RCC 7860 (cell line): ENCODE results near the gene MINDY1.

ENCODE experiments used
- DNase-seq: peaks from one replicate; pipeline ENCODE4 v3.0.0-alpha.2; 2015; ENCODE audit warnings: low spot score
- FAIRE-seq: peaks from 2 replicates; lab custom pipeline; 2012; peaks lifted over from hg19 to GRCh38; lab: Jason Lieb, UNC

Gene MINDY1

DNA sequence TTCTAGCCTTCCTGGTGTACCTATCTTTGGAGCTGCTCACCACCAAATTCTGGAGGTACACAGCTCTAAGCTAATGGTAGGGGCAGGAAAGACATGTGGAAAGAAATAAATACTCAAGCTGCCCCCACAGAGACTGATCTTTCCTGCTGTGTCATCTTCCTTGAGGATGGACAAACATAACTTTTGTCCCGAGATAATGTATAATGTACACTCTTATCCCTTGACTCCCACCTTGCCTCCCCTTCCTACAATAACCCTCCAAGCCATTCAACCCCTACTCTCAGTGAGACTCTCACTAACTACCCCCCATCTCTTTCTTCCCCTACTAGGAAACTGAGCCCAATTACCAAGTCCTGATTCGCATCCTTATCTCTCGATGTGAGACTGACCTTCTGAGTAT is 12.5 kb downstream of the MINDY1 start:
- DNase-seq (no peak), FAIRE-seq (no peak)

DNA sequence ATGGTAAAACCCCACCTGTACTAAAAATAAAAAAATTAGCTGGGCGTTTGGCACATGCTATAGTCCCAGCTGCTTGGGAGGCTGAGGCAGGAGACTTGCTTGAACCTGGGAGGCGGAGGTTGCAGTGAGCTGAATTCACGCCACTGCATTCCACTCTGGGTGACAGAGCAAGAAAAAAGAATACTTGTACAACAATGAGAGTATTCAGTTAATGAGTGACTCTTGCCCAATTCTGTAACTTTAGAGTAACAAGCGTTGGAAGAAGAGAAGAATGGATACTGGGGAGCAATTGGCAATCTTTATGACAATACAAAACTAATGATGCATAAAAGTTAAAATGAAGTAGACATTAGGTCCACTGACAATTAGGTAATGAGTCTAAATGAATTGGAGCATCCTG is 14.1 kb downstream of the MINDY1 start:
- FAIRE-seq: no peak
- no peak for DNase-seq

DNA sequence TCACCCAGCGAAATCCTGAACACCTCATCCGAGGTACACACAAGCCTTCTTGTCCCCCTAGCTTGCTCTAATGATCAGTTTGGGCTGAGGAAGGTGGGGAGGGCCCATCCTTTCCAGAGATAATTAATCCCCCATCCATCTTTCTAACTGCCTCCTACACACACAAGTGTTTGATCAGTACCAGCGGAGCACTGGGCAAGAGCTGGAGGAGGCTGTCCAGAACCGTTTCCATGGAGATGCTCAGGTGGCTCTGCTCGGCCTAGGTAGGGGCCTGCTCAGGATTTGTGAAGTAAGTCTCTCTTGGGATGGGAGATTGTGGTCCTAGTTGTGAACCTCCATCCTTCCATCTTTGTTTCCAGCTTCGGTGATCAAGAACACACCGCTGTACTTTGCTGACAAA is 18.8 kb downstream of the MINDY1 start:
- no peak for DNase-seq
- no peak for FAIRE-seq

DNA sequence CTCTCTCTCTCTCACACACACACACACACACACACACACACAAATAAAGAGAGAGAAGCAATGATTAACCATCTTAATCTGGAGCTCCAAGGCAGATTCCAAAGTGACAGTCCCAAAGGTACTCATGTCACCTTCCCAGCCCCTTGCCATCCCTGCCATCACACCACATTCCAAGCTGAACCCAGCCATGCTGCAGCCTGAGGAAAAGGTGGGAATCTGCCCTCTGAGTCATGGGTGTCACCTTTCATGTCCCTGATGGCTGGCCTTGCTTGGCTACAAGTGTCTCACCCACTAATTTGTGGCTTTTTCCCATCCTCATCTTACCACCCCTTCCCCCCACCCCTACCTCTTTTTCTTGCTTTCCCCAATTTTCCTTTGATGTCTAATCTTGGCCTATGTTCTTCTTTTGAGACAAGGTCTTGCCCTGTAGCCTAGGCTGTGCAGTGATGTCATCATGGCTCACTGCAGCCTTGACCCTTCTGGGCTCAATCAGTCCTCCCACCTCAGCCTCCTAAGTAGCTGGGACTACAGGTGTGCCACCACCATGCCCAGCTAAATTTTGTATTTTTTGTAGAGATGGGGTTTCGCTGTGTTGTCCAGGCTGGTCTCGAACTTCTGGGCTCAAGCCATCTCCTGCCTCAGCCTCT is 21.4 kb downstream of the MINDY1 start:
- no peak for FAIRE-seq
- DNase-seq: no peak

DNA sequence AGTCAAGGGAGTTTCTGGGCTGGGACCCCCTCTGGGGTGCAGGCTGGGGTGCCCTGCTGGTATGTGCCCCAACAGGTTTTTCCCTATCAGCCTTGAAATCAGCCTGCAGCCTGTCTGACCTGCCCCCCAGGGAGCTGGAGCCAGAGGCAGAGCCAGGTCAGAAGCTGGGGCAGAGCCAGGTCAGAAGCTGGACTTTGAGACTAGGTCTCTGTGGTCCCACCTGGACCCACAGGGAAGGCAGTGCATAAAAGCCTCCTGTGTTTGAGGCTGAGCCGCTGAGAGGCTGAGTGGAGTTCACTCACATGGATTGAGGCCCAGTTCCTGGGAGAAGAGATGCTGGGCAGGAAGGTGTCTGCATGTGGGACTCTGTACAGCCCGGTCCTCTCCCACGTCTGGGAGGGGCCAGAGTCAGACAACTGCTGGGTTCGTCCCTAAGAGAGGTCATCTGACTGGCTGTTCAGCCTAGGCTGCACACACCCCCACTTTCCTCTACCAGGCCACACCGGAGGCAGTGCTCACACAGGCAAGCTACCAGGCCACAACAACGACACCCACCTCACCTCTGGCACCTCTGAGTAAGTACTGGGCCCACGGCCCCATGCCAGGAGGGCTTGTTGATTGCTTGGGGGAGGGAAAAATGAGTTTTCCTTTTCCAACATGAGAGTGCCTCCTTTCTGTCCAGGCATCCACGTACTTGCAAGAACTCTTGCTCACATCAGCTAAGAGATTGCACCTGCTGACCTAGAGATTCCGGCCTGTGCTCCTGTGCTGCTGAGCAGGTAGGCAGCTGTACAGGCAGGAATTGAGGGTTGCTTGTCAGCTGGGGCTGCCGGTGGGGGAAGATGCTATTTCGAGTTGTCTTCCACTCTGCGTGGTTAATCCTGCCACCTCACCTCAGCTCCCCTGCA is 24.6 kb downstream of the MINDY1 start, which contains the start of gene ANXA9:
TSS of gene ANXA9 (plus strand) at position 488 of the 908 bp plus-strand sequence. CDS start 814 bp downstream, outside the sequence.
- FAIRE-seq (no peak), DNase-seq (peak; percentile 31)

DNA sequence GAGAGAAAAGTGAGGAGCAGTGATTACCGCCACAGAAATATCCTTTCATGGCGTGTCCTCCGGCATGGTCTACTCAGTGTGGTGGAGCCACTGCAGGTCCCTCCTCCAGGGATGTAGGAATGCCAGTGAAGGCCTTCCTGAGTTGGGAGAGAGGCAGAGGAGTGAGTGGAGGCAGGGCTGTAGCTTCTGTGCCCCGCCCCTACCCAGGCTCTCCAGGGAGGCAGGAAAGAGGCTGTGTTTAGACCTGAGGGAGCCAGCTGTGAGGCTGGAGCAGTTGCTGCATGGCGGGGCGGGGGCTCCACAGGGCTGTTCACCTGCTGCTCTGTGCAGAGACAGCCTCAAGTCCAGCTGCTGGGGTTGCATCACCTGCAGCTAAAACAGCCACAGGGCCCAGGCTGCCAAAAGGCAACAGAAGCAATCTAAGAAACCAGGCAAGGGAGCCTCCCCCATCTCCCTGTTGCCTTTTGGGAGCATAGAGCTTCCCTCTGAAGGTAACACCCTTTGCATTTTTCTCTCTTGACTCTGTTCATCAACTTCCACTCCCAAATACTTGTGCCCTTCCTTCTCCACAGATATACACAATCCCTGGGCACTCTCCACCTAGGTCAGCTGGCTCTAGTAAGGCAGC is 25.4 kb downstream of the MINDY1 start:
- FAIRE-seq: no peak
- DNase-seq: no peak

DNA sequence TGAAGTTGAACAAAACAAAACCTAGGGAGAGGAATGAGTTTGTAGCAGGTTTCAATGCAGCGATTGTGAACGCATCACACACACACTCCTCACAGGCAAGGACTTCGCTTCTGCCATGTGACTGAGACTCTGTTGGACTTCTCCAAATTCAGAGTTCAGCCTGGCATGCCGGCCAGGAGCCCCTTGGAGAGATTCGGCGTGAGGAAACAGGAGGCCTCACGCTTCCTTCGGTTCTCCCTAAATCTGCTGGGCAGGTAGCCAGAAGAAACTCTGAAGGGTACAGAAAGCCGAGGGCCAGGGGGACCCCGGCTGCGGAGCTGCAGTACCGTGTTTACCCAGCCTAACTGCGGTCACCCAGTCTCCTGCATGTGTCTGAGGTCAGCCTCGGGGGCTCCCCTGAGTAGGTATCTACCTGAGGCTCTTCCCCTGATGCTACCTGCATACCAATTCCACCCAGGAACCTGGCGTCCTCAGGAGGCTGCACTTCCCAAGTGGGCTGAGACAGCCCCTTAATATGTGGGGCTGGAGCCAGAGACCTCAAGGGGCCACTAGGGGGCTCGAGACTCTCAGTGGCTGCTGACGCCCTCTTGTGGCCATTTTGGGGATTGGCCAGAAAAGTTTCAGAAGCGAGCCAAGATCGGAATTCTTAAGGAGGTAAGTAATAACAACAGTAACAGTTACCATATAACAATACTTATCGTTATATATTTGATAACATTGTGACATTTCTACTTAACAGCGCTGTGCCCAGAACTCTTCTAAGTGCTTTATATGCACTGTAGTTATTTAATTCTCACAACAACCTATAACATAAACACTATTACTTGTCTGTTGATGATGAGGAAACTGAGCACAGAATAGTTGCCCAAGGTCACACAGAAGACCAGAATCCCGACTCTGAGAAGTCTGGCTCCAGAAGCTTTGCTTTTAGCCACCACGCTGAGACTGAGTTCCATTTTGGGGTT is 27.3 kb downstream of the MINDY1 start:
- DNase-seq (peak; percentile 73), FAIRE-seq (peak; percentile 75)

DNA sequence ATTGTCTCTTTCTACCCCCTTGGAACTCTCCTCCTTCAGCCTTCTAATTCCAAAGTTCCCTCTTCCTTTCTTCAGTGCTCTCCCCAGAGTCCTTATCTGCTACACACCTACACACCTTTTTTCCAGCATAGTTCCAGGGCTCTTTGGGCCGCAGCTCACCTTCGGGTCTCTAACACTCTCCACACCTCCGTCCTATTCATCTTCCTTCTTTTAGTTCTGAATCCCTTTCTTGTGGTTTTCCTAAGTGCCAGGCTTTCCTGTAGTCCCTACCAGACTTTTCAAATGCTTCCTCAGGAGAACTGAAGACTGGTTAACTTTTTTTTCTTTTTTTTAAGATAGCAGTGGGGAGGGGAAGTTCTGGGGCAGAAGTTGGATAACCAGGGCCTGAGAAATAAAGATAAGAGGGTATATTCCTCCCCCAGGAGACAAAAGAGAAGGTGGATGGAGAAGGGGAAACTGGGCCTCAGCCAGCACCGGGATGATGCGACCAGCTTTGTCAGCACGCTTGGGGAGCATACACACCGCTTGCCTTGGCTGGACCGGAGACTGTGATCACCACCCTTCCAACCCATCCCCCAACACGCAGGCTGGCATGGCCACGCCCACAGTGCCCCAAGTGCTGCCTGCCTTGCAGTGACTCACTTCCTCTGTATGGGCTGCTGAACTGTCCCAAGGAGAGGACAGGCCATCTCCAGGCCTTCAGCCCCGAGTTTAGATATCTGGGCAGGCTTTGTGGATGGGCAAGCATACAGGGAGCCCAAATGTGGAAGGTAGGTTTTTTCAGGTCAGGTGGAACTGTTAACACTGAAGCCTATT is 29.6 kb downstream of the MINDY1 start:
- DNase-seq (peak; percentile 90), FAIRE-seq (peak; percentile 81)

DNA sequence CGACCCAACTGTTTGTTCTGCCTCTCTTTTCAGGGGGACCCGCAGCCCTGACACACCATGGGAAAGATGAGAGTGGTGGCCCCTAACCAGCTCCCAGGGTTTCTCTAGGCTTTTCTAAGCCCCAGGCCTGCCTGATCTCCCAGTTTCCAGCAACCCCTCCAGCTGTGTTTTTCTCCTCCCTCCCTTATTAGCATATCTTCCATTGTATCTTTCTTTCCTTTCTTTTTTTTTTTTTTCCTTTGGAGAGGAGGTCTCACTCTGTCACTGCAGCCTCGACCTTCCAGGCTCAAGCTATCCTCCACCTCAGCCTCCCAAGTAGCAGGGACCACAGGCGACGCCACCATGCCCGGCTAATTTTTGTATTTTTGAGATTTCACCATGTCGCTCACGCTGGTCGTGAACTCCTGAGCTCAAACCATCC is 30.3 kb downstream of the MINDY1 start:
- FAIRE-seq: no peak

DNA sequence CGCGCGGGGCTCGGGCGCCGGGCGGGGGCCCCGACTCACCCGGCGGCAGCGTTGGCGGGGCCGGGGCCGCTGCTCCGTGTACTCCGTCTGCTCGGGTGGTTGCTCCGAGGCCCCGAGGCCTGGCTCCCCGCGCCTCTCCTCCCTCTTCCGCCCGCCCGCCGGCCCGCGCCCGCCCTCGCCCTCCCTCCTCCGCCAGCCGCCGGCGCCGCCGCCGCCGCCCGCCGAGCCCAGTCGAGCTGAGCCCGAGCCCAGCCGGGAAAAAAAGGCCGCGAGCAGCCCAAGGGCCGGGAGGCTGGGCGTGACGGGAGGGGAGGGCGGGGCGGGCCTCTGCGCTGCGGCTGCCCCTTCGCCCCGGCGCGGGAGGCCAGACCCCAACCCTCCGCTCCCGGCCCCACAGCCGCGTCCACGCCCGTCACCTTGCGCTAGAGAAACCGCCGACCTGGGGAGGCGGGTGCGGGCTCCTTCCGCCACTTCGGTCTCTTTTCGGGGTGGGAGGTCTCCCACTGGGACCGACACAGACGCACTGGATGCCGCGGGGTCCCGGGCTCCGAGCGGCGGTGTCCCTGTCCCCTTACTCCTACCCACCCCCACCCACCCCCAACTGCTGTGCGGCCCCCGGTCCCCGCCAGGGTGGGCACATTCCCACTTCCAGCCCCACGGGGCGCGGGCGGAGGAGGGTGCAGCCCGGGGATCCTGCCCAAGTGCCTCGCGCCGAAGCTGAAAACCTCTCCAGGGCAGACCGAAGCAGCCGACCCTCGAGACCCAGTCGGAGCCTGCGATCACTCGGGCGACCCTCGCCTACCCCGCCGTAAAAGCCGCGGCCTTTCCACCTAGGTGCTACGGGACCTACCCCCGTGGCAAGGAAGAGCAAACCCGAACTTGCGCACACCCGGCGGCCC is 31.9 kb downstream of the MINDY1 start, which contains the start of gene CERS2:
TSS of gene CERS2 (minus strand) at position 256 of the 899 bp plus-strand sequence. CDS start 5,745 bp downstream, outside the sequence.
- DNase-seq (peak; percentile 38), FAIRE-seq (no peak)

More for the DNA sequence above, 30.3 kb downstream of the MINDY1 start:
- DNase-seq: no peak

DNA sequence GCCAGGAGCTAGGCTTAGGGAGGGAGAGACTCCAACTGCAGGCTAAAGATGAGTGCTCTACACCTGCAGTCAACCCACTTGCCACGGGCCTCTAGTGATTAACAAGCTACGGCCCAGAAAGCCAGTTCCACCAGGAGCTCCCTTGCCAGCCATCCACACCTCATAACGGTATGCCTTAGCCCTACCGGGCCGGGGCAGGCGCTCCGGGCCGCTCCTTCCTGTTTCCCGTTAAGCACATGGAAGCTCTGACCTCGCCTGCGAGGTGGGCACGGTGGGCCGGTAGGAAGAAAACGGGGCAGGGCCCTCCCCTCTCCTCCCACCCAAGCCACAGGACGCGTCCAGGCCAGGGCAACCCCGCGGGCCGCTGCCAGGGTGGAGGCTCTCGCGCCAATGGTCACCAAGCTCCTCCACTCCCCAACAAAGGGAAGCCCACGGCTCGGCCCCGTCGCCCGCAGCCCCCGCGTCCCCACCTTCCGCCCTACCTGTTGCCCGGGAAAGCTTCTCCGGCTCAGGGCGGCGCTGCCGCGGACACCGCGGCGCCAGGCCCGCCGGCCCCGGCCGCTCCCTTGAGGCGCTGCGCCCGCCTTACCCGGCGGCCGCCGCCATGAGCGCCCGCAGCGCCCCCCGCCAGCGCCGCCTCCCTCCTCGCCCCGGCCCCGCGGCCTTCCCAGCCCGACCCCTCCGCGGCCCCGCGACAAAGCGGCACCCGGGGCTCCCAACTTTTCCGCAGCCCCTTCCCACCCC is 32.7 kb downstream of the MINDY1 start:
- no peak for FAIRE-seq
- no peak for DNase-seq

DNA sequence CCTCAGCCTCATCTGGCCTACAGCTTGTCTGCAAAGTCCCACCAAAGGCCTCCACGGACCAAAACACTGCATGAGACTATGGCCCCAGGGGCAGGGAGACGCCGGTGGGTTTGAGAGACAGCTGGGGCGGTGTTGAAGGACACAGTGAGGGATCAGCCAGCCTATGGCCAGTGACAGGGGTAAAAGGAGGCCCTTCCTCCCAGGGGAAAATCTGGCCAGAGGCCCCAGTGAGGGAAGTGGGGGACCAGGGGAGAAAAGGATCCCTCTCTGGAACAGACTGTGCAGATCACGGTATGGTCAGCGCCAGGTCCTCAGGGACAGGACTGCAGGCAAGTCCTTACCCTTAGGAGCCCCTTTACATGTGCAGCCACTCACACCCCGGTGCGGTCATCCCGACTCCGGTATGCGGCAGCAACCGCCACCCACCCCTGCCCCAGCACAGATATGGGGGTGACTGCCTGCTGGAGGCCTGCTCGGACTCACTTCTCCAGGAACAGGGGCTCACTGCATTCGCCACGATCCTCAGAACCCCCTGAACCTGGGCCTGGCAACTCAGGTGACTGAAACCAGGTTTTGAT is 33.4 kb downstream of the MINDY1 start:
- FAIRE-seq (no peak), DNase-seq (no peak)

DNA sequence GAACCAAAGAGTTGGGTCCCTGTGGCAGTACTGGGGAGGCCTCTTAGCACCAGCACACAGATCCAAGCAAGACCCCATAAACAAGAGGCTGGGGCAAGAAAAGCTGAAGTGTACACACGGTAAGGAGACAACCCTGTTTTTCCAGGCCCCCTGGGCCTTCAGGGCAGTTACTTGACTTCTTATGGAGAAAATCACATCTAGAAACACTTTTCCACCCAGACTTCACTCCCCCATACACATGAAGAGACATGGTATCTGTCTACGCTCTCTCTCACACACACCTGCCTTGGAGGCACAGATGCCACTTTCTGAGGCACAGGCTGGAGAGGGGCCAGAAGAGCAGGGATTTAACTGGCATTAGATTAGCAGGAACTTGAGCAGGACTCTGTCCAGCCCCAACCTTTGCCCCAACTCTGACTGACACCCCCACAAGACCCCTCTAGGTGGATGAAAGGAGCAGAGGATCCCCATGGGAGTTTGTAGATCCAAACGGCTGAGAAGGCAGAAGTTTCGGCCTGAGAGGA is 34.2 kb downstream of the MINDY1 start:
- FAIRE-seq (no peak), DNase-seq (no peak)

DNA sequence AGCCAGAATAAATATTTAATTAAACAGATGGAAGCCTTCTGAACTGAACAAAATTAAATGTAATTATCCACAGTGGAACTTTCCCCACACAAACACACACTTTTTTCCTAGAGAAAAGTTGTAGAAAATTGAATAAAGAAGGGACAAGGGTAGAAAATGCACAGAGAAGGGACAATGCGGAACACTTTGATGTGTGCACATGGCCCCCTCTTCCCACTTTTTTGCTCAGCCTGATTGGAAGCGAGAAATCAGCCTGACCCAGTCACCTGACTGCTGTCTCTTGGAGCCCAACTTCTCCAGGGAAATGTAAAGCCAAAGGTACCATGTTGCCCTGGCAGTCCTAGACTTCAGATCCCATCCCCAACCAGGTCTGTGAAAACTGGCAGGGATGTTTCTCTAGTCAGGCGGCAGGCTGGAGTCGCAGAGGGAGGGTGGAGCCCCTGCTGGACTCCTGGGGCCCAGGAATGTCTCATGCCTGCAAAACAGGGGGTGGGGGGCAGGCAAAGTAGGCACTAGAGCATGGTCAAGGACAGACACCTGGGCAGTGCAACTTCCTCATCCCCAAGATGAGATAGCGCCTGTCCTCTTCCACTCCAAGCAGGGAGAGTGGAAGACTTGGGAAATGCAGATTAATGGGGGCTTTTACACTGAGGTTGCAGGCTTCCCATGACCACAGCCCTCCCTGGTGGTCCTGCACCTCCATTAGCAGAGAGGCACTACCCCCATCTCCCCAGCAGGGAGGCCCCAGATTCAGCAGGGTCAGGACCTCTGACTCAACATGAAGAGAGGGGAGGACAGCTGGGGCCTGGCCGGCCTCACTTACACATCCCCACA is 34.9 kb downstream of the MINDY1 start:
- no peak for FAIRE-seq
- DNase-seq: no peak

DNA sequence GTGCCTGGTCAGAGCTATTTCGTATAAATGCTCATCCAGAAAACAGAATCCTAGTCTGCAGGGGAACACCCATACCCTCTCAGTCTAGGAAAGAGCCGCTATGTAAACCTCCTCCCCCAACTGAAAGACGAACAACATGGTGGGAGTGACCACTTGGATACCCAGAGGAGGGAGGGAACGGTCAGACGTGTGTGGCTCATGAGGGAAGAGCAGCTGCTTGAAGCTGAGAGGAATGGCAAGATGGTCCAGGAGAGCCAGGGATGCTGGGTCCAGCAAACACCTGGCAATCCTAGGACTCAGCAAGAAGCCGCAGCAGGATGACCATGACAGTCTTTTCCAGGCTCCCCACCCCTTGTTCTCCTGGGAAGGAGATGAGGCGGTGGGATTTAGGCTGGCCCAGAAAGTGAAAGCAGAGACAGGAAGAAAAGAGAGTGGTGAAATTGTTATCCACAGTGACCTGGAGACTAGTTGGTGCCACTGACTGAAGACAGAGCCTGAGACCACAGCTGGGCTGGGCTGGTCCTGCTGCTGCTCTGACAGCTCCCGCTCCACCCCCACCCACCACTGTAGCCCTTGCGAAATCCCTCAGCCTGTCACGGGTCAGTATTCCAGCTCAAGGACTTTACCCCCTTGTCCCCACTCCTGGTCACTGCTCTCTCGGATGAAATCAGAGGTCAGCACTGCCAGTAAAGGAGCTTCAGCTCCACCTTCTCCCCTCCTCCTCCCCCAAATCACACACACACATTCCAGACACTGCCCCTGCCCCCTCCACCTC is 35.7 kb downstream of the MINDY1 start:
- FAIRE-seq (peak; percentile 2), DNase-seq (peak; percentile 57)
